ENCODE data around the gene FBXO9. TPM values are rescaled to one million over a fixed set of nuclear protein-coding genes. Genes with fewer than 3 reads are reported as not detected.

FBXO9 gene
- total RNA-seq, 1 donor from 2014 or later = 54.9 TPM

DNA sequence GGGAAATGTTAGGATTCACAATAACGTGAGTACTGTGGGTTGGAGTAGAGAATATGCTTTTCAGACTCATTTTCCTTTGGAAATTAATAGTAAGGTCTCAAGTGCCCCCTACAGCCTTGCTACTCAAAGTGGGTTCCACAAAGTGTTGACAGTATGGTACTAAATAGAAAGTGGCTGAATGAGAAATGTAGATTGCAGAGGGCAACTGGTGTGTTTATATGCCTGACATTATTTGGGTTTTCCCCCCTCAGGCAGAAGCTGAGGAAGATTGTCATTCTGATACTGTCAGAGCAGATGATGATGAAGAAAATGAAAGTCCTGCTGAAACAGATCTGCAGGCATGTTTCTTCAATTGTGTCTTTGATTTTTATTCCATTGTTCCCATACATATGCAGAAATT, 5.6 kb downstream of the FBXO9 start:
- no peak for ATAC-seq
- DNase-seq = no peak
- intact Hi-C loops (cut with micrococcal nuclease) = no loop called here

DNA sequence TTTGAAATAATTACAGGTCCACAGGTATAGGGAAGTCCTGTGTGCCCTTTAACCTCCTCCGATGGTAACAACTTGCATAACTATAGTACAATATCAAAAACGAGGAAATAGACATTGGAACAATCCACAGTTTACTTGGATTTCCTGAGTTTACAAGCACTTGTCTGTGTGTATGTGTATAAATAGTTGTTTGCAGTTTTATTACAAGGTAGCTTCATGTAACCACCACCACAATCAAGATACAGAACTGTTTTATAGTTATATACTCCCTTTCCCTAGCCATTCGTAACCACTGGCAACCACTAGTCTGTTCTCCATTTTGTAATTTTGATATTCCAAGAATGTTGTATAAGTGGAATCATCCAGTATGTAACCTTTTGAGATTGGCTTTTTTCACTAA, 9.1 kb downstream of the FBXO9 start:
- DNase-seq = no peak
- no peak for ATAC-seq
- intact Hi-C loops (cut with micrococcal nuclease) = no loop called here

DNA sequence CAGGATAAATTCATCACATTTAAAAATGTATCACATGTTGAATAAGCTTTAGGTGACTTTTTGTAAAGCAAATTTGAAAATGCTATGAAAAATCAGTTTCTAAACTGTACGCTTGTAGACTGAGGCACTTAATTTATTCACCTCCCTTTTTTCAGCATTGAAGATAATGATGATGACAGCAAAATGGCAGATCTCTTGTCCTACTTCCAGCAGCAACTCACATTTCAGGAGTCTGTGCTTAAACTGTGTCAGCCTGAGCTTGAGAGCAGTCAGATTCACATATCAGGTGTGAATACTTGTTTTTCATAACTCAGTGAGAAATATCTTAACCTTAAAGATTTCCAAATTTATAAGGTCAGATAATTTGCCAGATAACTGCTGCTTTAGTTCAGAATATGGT, 15.6 kb downstream of the FBXO9 start:
- ATAC-seq = no peak
- intact Hi-C loops (cut with micrococcal nuclease) = no loop called here
- no peak for DNase-seq

DNA sequence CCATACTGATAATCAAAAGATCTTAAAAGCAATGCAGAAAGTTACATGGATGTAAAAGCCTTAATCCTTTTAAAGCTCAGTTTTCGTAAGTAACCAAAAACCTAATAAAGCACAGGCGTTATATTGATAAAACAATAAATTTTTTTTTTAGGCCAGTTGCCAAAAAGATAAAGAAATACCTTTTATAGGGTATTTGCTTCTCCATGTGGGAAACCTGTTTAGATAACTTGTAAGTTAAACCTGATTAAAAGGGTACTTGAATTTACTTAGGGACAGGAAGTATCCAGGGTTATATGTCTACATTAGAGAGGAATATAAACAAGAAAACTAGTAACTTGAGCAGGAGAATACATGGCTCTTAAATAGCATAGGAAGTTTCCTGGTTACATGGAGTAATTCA, 21.1 kb downstream of the FBXO9 start:
- ATAC-seq (no peak), DNase-seq (no peak)
- intact Hi-C loops (cut with micrococcal nuclease) = no loop called here

DNA sequence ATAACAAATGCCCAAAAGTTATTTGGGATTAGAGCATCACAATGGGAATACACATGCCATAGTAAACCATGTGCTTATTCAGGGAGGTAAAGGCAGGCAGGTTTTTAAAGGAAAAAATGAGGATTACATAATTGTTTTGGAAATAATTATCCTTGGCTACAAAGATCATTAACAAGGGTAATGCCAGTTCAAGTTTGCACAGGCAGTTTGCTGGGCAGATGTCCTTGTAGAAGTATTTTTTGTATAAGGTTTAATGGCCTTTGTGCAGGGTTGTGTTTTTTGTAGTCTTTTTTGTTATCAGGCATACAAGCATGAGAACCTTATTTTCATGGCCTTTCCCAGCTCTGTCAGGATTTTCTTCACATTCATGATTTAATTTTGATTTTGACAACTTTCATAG, 24.7 kb downstream of the FBXO9 start:
- intact Hi-C loops (cut with micrococcal nuclease) = no loop called here
- DNase-seq (no peak), ATAC-seq (no peak)

- DNase-seq (no peak), ATAC-seq (no peak)
- intact Hi-C loops (cut with micrococcal nuclease) = no loop called here
Measured at GRCh38 chr6:53090576-53090975, 25.4 kb downstream of the FBXO9 start.

DNA sequence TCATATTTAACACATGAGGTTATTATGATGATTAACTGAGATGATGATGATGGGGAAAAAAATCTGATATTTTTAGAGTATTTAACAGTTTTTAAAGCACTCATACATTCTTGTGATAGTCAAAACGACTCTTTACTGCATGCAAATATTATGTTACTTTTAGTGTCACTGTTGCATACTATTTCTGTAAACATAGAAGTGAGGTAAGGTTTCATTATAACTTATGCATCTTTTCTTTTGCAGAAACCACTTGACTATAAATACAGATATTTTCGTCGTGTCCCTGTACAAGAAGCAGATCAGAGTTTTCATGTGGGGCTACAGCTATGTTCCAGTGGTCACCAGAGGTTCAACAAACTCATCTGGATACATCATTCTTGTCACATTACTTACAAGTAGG, 30.1 kb downstream of the FBXO9 start:
- no peak for ATAC-seq
- no peak for DNase-seq
- intact Hi-C loops (cut with micrococcal nuclease) = no loop called here

DNA sequence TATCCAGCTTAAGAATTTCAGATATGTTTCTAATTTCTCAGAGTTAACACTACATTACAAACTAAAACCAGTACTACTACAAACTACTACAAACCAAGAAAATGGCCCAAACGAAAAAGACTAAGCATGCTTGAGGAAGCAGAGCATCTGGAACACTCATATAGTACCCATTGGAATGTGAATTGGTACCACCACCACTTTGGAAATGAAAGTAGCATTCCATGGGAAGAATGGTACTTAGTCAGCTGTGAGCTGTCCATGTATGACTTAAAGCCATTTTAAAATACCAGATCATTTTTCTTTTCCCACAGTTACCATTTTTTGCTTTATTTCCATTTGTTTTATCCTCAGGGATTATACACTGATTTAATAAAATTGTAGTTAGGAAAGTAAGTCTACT, 30.5 kb downstream of the FBXO9 start:
- no peak for ATAC-seq
- intact Hi-C loops (cut with micrococcal nuclease) = no loop called here
- no peak for DNase-seq

DNA sequence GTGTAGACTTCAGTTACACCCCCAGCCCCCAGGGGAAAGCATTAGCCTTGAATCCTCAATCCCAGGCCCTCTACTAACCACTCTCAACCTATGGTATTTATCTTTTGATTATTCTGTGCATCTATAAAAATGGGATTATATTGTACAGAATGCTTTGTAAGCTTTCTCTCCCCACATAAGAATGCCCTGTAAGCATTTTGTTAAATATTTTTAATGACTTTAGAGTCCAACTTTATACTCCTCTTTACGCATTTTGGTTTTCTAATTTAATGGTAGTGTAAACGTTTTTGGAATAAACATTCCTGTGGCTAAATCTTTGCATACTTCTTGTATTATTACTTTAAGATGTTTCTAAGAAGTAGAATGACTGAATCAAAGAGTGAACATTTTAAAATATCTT, 35.4 kb downstream of the FBXO9 start:
- intact Hi-C loops (cut with micrococcal nuclease) = no loop called here
- ATAC-seq = no peak
- no peak for DNase-seq

- intact Hi-C loops (cut with micrococcal nuclease) = no loop called here
- no peak for DNase-seq
- no peak for ATAC-seq
Measured at GRCh38 chr6:53101006-53101405, 35.8 kb downstream of the FBXO9 start.

GRCh38 chr6:53103993-53104675, 38.9 kb downstream of the FBXO9 start:
- DNase-seq = no peak
- ATAC-seq = no peak
- intact Hi-C loops (cut with micrococcal nuclease) = no loop called here

DNA sequence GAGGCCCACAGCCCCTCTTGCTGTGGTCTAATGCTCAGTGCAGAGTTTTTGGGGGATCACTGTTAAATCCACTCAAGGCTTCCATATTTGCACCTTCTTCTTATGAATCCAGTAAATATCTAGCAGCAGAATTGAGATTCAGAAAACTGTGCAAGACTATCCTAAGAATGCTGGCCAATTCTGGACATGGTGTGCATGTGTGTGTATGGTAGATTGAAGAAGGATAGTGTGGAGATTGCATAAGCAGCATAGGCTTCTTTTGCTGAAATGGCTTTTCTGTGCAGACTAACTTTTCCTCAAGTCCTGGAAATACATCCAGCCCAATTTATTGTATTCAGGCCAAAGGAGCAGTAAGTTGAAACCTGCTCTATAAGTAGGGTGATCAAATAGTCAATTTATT, 39.7 kb downstream of the FBXO9 start:
- intact Hi-C loops (cut with micrococcal nuclease) = no loop called here
- DNase-seq = no peak
- no peak for ATAC-seq

- intact Hi-C loops (cut with micrococcal nuclease) = no loop called here
- ATAC-seq (no peak), DNase-seq (no peak)
Measured at GRCh38 chr6:53107091-53107490, 41.9 kb downstream of the FBXO9 start.

- ATAC-seq (no peak), DNase-seq (no peak)
- intact Hi-C loops (cut with micrococcal nuclease) = no loop called here
Measured at GRCh38 chr6:53109612-53110011, 44.4 kb downstream of the FBXO9 start.

DNA sequence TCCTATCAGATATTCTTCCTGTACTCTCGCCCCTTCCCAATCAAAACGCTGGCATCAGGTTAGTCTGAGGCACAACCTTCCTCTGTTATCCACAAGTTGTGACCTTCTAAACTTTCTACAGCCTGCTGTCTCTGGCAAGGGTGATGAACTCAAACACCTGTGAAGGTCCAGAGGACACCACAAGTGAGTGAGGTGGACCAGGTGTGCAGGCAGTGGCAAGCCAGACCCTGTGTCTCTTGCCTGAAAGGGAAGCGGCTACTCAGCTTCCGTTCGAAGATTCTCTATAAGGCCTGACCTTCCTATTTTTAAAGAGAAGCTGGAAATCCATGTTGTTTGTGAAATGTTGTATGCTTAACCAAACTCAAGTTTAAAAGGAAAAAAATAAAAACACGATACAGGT, 46.7 kb downstream of the FBXO9 start:
- intact Hi-C loops (cut with micrococcal nuclease) = no loop called here
- ATAC-seq = no peak
- no peak for DNase-seq

DNA sequence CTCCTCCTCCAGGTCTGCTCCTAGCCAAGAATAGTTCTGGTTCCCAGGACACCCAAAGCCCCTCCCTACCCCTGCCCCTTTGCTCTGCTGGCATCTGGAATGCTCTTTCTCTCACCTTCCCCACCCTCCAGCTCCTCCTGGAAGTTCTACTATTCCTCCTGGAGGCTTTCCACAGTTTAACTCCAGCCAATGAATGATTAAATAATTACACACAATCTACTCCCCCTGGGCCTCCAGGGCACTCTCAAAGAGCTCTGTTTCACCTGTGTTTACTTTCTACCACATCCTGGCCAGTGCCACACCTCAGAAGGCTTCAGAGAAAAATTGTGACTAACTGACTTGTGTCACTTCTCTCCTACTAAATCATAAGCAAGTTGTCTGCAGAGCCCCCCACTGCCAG, 47.2 kb downstream of the FBXO9 start:
- ATAC-seq = no peak
- intact Hi-C loops (cut with micrococcal nuclease) = no loop called here
- no peak for DNase-seq

- DNase-seq = no peak
- no peak for ATAC-seq
- intact Hi-C loops (cut with micrococcal nuclease) = no loop called here
Measured at GRCh38 chr6:53112871-53113270, 47.7 kb downstream of the FBXO9 start.

DNA sequence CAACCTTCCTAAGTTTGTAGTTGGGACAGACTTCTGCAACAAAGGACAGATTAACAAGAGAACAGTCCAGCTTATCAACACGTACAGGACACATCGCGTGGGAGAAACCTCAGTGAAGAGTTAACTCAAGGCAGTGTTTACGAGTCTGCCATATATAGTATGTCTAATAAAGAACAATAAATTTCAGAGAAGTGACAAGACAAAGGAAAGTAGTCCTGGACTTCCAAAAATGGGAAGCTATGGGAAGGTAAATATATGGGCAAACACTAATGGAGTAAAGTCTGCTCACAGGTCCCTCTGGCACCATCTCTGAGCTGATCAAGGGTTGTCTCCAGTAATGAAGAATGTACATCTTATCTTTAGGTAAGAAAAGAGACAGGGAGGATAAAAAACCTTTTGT, 48.5 kb downstream of the FBXO9 start:
- ATAC-seq (no peak), DNase-seq (no peak)
- intact Hi-C loops (cut with micrococcal nuclease) = no loop called here

DNA sequence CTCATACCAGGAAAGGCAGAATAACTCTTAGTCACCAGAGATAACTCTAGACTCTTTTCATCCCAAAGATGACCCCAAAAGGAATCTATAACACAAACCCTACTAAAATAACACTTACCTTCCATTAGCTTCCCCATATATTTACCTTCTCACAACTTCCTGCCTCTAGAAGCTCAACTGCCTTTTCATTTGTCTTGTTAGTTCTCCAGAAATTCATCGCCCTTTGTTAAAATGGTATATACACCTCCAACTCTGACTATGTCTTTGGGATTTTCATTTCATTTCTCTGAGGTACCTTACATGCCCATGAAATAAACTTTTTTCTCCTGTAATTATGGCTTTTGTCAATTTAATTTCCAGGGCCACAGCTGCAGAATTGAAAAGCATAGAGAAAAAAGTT, 49.9 kb downstream of the FBXO9 start:
- intact Hi-C loops (cut with micrococcal nuclease) = no loop called here
- no peak for DNase-seq
- ATAC-seq = no peak

- intact Hi-C loops (cut with micrococcal nuclease) = no loop called here
- DNase-seq (no peak), ATAC-seq (no peak)
Measured at GRCh38 chr6:53115741-53116140, 50.5 kb downstream of the FBXO9 start.

- no peak for ATAC-seq
- no peak for DNase-seq
- intact Hi-C loops (cut with micrococcal nuclease) = no loop called here
Measured at GRCh38 chr6:53119349-53119748, 54.1 kb downstream of the FBXO9 start.

All from left ventricle myocardium superior (tissue), 1 donor.